Activated naive CD4-positive, alpha-beta T cell treated with anti-CD3 and anti-CD28 coated beads, Interleukin-2, amount 50 U/mL, for 24 hours (primary cell): ENCODE data around the gene WFDC9.
"Not testable (repeated sequence)": the region's sequence is repeated elsewhere in the genome, so short reads cannot be mapped to it uniquely, and the experiment has no call there.

ENCODE experiments used
- H3K27ac Mint-ChIP-seq: one replicate; pipeline ENCODE4 v1.8.0; 2021; ENCODE audit warnings: mild to moderate bottlenecking, mixed read lengths
- H3K27me3 Mint-ChIP-seq: one replicate; pipeline ENCODE4 v1.8.0; 2021; ENCODE audit warnings: mixed read lengths
- H3K36me3 Mint-ChIP-seq: one replicate; pipeline ENCODE4 v1.8.0; 2021; ENCODE audit warnings: mixed read lengths
- H3K4me1 Mint-ChIP-seq: one replicate; pipeline ENCODE4 v1.8.0; 2021; ENCODE audit warnings: mixed read lengths
- H3K4me3 Mint-ChIP-seq: one replicate; pipeline ENCODE4 v1.8.0; 2021; ENCODE audit warnings: mild to moderate bottlenecking, mixed read lengths
- H3K9me3 Mint-ChIP-seq: one replicate; pipeline ENCODE4 v1.8.0; 2021; ENCODE audit warnings: mixed read lengths

Gene WFDC9

GRCh38 chr20:45575931-45576330, 55.2 kb downstream of the WFDC9 start:
- Mint-ChIP-seq H3K4me1 (no peaks in the 10 kb centered on the region), H3K4me3 (no peak overlapping the region), H3K9me3 (no peaks in the 10 kb centered on the region), H3K27ac (no peak overlapping the region), H3K27me3 (peaks cover 14% of the 10 kb centered on the region), H3K36me3 (no peaks in the 10 kb centered on the region)

DNA sequence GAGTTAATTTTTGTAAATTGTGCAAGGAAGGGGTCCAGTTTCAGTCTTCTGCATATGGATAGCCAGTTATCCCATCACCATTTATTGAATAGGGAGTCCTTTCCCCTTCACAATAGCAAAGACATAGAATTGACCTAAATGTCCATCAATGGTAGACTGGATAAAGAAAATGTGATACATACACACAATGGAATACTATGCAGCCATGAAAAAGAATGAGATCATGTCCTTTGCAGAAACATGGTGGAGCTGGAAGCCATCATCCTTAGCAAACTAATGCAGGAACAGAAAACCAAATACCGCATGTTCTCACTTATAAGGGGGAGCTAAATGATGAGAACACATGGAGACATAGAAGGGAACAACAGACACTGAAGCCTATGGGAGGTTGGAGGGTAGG, 61.4 kb downstream of the WFDC9 start:
- H3K27ac Mint-ChIP-seq, H3K4me3 Mint-ChIP-seq, H3K4me1 Mint-ChIP-seq, H3K9me3 Mint-ChIP-seq, H3K36me3 Mint-ChIP-seq: not testable (repeated sequence)
- H3K27me3 Mint-ChIP-seq, result peaks cover 23% of the 10 kb centered on the region

DNA sequence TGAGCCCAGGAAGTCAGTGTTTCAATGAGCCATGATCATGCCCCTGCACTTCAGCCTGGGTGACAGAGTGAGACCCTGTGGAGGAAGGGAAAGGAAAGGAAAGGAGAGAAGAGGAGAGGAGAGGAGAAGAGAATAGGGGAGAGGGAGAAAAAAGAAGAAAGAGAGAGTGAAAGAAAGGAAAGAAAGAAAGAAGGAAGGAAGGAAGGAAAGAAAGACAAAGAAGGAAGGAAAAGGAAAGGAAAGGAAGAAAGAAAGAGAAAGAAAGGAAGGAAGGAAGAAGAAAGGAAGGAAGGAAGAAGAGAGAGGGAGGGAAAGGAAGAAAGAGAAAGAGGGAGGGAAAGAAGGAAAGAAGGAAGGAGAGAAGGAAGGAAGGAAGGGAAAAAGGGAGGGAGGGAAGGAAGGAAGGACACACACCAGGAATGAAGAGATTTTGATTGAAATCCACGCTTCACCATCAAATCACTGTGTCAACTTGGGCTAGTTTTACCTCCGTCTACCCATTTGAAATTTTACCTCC, 66.3 kb downstream of the WFDC9 start:
- Mint-ChIP-seq H3K27ac (no peak overlapping the region), H3K4me1 (no peaks in the 10 kb centered on the region), H3K36me3 (no peaks in the 10 kb centered on the region), H3K9me3 (no peaks in the 10 kb centered on the region), H3K4me3 (no peak overlapping the region), H3K27me3 (peaks cover 26% of the 10 kb centered on the region)
